Testis (tissue), 3 donors: ENCODE results near the gene NPEPL1. TPM values are rescaled to one million over a fixed set of nuclear protein-coding genes. Genes with fewer than 3 reads are reported as not detected.

Experiments used
- DNase-seq: peaks from one replicate; pipeline ENCODE4 v3.0.0-alpha.2; 2019
- H3K27ac ChIP-seq, 2 donors: fragments of 200-600 bp; sonication (generic); one replicate each; pipeline ENCODE4 v1.5.1; 2019
- H3K27me3 ChIP-seq: fragments of 200-600 bp; sonication (generic); one replicate; pipeline ENCODE4 v1.5.1; 2019
- H3K36me3 ChIP-seq: fragments of 200-600 bp; sonication (generic); one replicate; pipeline ENCODE4 v1.5.1; 2017; ENCODE audit warnings: low read depth; ENCODE audit errors: missing control alignments
- H3K4me1 ChIP-seq: fragments of 200-600 bp; sonication (generic); one replicate; pipeline ENCODE4 v1.5.1; 2019
- H3K4me3 ChIP-seq, 2 donors: fragments of 200-600 bp; sonication (generic); one replicate each; pipeline ENCODE4 v1.5.1; 2017 to 2019
- H3K9me3 ChIP-seq: fragments of 200-600 bp; sonication (generic); one replicate; pipeline ENCODE4 v1.5.1; 2017
- CTCF ChIP-seq, 3 experiments: fragments of 450-650 bp in 2 of 3; fragments of 200-600 bp in 1 of 3; sonication (generic) in 1 of 3; IDR thresholded peaks; one replicate each; pipeline ENCODE4 v1.5.1; 2016 to 2019; ENCODE audit warnings: antibody characterized with exemption in 3 of 3, mild to moderate bottlenecking in 2 of 3, moderate library complexity in 1 of 3
- POLR2A ChIP-seq: fragments of 450-650 bp; IDR thresholded peaks from one replicate; pipeline ENCODE4 v1.6.1; 2017; ENCODE audit warnings: antibody characterized with exemption, mild to moderate bottlenecking, moderate library complexity
- WGBS, 2 donors: methylation state at CpG; one replicate each; pipeline ENCODE4 v1.1.5; 2018; 5-methylcytosine and 5-hydroxymethylcytosine counted together
- intact Hi-C: fragments of 100-400 bp; cut with DNase I; formaldehyde crosslinking; loops from one replicate; pipeline ENCODE4 v1.15.1; 2023; ENCODE audit warnings: low total_unique reads
- polyA plus RNA-seq: library from polyadenylated mRNA; stranded (reverse); fragments of 350-450 nt; fragmentation: Illumina TruSeq; extraction: RNeasy Lipid Tissue Mini Kit (QIAGEN cat#74804); gene quantifications from one replicate; pipeline ENCODE4 v1.2.3, GENCODE V29; 2014; ENCODE audit warnings: low read depth, low replicate concordance; ENCODE audit not compliant: insufficient read depth
- total RNA-seq, 2 donors: library from RNA; depleted of rRNA; stranded (reverse); fragments of >200 nt; gene quantifications; one replicate each; pipeline ENCODE4 v1.2.3, GENCODE V29; 2016

Gene NPEPL1
- total and polyA plus RNA-seq, 3 donors from 2014 or later: 47.6 to 79.9 (median 56.3) TPM

GRCh38 chr20:58718729-58719128 is 26.1 kb downstream of the NPEPL1 start:
- intact Hi-C loops: no loop called here
- no peak overlapping the region for H3K27ac ChIP-seq
- DNase-seq: no peak
- no peaks in the 10 kb centered on the region for H3K9me3 ChIP-seq
- WGBS, 2 donors: 73 to 78% methylated on average over 10 of the region's 10 CpGs
- H3K36me3 ChIP-seq: no peaks in the 10 kb centered on the region
- TF ChIP-seq POLR2A (no peak), CTCF (IDR thresholded peaks at IDR 0.05) (no peak)
- H3K27me3 ChIP-seq: no peaks in the 10 kb centered on the region
- H3K4me3 ChIP-seq: no peak overlapping the region
- H3K4me1 ChIP-seq: no peaks in the 10 kb centered on the region

- WGBS, 2 donors: 71 to 75% methylated on average over 6 to 7 of the region's 7 CpGs
Observed at GRCh38 chr20:58719258-58719657, 26.7 kb downstream of the NPEPL1 start.

DNA sequence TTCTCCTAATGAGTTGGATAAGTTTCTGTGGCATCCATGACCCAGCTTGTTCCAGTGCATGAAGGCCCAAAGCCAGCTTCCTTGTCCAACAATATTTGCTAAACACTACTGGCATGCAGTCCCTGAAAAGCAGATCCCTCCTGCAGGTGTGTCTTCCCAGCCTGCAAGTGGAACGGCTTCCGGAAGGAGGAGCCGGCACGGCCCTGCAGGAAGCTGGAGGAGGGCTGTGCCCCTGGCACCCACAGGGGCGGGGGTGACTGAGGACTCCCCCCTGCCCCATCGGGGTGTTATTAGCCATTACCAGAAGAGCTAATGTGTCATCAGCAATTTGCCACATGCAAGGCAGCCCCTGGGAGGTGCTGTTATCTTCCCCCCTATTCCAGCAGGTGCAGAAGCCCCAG is 27.4 kb downstream of the NPEPL1 start:
- Histone ChIP-seq H3K27me3 (no peaks in the 10 kb centered on the region), H3K36me3 (no peaks in the 10 kb centered on the region), H3K9me3 (no peaks in the 10 kb centered on the region), H3K4me1 (no peaks in the 10 kb centered on the region), H3K4me3 (no peak overlapping the region), H3K27ac (no peak overlapping the region)
- intact Hi-C loops: no loop called here
- no peak for DNase-seq
- TF ChIP-seq CTCF (IDR thresholded peaks at IDR 0.05) (no peak), POLR2A (no peak)
- 55% methylated on average over 6 of the region's 6 CpGs; no CpG with 5 or more reads in 1 of the 2 donors for WGBS, 2 donors

More at GRCh38 chr20:58719258-58719657, 26.7 kb downstream of the NPEPL1 start:
- no peak for TF ChIP-seq CTCF (IDR thresholded peaks at IDR 0.05)
- no peak for TF ChIP-seq POLR2A
- Histone ChIP-seq H3K4me1 (no peaks in the 10 kb centered on the region), H3K27ac (no peak overlapping the region), H3K4me3 (no peak overlapping the region), H3K36me3 (no peaks in the 10 kb centered on the region), H3K27me3 (no peaks in the 10 kb centered on the region), H3K9me3 (no peaks in the 10 kb centered on the region)
- intact Hi-C loops: no loop called here
- DNase-seq: no peak

DNA sequence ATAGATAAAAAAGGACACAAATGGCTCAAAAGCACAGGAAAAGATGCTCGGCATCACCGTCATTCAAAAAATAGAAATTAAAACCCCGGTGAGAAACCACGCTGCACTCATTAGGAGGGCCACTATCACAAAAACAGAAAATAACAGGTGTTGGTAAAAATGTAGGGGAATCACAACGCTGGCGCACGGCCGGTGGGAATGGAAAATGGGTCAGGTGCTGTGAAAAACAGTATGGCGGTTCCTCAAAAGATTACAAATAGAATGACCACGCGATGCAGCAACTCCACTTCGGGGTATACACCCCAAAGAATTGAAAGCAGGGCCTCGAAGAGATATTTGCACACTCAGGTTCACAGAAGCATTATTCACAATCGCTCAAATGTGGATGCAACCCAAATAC is 28.3 kb downstream of the NPEPL1 start:
- no peak for DNase-seq
- Histone ChIP-seq H3K27ac (no peak overlapping the region), H3K27me3 (no peaks in the 10 kb centered on the region), H3K4me1 (no peaks in the 10 kb centered on the region), H3K9me3 (no peaks in the 10 kb centered on the region), H3K4me3 (no peak overlapping the region), H3K36me3 (no peaks in the 10 kb centered on the region)
- TF ChIP-seq POLR2A: no peak
- no peak for TF ChIP-seq CTCF (IDR thresholded peaks at IDR 0.05)
- 93 to 94% methylated on average over 14 of the region's 14 CpGs for WGBS, 2 donors
- intact Hi-C loops: no loop called here

DNA sequence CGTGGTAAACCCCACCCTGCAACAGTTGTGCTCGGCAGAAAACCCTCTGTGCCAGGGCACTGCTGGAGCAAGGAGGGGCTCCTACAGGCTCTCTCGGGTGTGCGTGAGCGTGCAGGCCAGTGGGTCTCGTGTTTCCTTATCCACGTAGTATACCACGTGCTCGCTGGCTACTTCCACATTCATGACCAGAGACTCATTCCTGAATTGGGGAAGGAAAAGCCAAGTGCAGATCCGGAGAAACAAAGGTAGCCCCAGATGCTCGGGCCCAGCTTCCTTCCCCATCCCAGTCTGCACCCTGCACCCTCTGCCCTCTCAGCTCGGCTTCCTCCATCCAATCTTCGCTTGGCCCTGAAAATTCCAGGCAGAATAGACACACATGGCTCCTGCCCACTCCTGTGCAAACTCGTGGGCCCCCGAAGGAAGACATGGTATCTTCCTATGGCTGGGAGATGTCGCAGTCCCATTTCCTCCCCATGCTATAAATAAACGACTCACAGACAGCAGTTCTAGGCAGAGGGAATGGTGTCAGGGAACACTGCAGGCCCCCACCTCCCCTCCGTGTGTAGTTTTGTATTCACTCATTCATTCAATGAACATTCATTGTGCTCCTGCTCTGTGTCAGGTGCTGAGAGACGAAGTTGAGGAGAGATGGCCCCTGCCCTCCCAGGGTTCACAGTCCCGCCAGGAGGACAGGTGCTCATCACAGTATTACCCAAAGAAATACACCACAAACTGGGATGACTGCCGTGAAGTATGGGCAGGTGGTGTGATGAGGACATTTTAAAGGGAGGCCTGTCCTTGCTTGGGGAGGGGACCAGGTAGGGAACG is 29.6 kb downstream of the NPEPL1 start:
- Histone ChIP-seq H3K27me3 (no peaks in the 10 kb centered on the region), H3K4me1 (no peaks in the 10 kb centered on the region), H3K4me3 (no peak overlapping the region), H3K9me3 (no peaks in the 10 kb centered on the region), H3K27ac (no peak overlapping the region), H3K36me3 (no peaks in the 10 kb centered on the region)
- 71% methylated on average over 19 to 22 of the region's 22 CpGs for WGBS, 2 donors
- TF ChIP-seq CTCF (IDR thresholded peaks at IDR 0.05) (no peak), POLR2A (no peak)
- intact Hi-C loops: no loop called here
- peak; percentile 37 for DNase-seq
